Urinary bladder (tissue), 4 donors: ENCODE data around the gene CD79A. TPM values are rescaled to one million over a fixed set of nuclear protein-coding genes. Genes with fewer than 3 reads are reported as not detected.

Experiments
- DNase-seq: peaks from one replicate; pipeline ENCODE4 v3.0.0-alpha.2; 2015; ENCODE audit errors: extremely low spot score
- H3K27ac ChIP-seq: one replicate; pipeline ENCODE4 v1.5.1; 2013; ENCODE audit warnings: low read depth, mild to moderate bottlenecking, moderate library complexity
- H3K36me3 ChIP-seq: one replicate; pipeline ENCODE4 v1.6.1; 2013; ENCODE audit warnings: mild to moderate bottlenecking, moderate library complexity; ENCODE audit not compliant: insufficient read depth
- H3K4me1 ChIP-seq: one replicate; pipeline ENCODE4 v1.6.1; 2013; ENCODE audit warnings: mild to moderate bottlenecking, moderate library complexity; ENCODE audit not compliant: insufficient read depth
- H3K4me3 ChIP-seq: one replicate; pipeline ENCODE4 v1.5.1; 2013; ENCODE audit warnings: low read depth, low read length
- WGBS: extraction: QIAGEN DNeasy Blood & Tissue Kit; methylation state at CpG from one replicate; pipeline ENCODE4 v1.1.7; 2013; 5-methylcytosine and 5-hydroxymethylcytosine counted together
- polyA plus RNA-seq: library from polyadenylated mRNA; stranded (reverse); fragments of 200-250 nt; gene quantifications from one replicate; pipeline ENCODE4 v1.2.3, GENCODE V29; 2013
- total RNA-seq: library from RNA; depleted of rRNA; stranded (reverse); fragments of >200 nt; gene quantifications from one replicate; pipeline ENCODE4 v1.2.3, GENCODE V29; 2014
- donor health status: healthy with polysubstance abuse.
- donor health status: healthy.

CD79A gene
- total and polyA plus RNA-seq, 2 donors = 0.37 to 0.80 TPM

DNA sequence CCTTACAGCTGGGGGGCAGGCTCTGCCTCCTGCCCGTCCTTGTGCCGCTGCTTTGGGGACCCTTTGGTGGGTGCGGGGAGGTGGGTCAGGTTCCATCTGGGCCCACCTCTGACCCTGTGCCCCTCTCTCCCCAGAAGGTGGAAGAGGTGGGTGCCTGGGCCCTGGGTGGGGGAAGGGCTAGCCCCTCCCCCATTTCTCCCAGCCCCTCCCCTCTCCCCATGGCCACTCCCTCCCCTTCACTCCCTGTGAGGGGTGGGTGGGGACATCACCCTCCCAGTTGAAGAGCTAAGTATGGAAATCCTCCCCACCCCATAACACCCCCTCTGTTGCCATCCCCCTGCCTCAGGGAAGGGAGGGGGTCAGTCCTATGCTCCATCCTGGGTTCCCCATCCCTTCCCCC is 20.1 kb downstream of the CD79A start:
- 94% methylated on average over 3 of the region's 3 CpGs for WGBS
- peaks cover 8% of the 10 kb centered on the region for H3K36me3 ChIP-seq

DNA sequence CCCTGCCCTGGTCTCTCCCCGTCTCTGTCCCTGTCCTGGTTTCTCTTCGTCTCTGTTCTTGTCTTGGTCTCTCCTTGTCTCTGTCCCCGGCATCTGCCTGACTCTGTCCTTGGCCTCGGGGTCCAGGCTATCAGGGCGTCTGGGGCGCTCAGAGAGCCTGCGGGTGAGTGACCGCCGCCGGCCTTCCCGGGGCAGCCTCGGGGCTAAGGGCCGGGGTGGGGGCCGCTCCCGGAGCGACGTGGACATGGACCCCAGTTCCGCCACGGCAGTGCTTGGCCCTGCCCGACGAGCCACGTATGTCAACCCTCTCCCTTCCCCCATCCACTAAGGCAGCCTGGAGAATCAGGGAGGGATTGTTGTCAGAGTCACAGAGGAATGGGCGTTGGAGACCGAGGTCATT is 20.7 kb downstream of the CD79A start:
- no peak overlapping the region for H3K27ac ChIP-seq
- no peak overlapping the region for H3K4me3 ChIP-seq
- WGBS = 90% methylated on average over 24 of the region's 24 CpGs
- H3K36me3 ChIP-seq = peaks cover 8% of the 10 kb centered on the region
- no peaks in the 10 kb centered on the region for H3K4me1 ChIP-seq
- DNase-seq = no peak

More for the DNA sequence above, 20.1 kb downstream of the CD79A start:
- Histone ChIP-seq H3K4me3 (no peak overlapping the region), H3K4me1 (no peaks in the 10 kb centered on the region), H3K27ac (no peak overlapping the region)
- no peak for DNase-seq

DNA sequence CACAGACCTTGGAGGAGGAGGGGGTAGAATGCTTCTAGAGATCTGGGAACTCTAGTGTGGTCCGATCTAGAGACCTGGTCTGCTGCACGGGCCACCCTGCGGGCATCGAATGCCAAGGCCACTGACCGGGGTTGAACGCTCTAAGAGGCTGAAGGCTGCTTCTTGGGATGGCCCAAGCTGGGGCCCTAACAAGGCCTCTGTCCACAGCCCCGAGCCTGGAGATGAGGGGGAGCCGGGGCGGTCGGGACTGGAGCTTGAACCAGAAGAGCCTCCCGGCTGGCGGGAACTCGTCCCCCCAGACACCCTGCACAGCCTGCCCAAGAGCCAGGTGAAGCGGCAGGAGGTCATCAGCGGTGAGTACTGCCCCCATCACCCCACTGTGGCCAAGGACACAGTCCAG is 21.2 kb downstream of the CD79A start:
- Histone ChIP-seq H3K4me1 (no peaks in the 10 kb centered on the region), H3K36me3 (peaks cover 8% of the 10 kb centered on the region), H3K27ac (no peak overlapping the region), H3K4me3 (no peak overlapping the region)
- DNase-seq = no peak
- WGBS = 92% methylated on average over 15 of the region's 15 CpGs

DNA sequence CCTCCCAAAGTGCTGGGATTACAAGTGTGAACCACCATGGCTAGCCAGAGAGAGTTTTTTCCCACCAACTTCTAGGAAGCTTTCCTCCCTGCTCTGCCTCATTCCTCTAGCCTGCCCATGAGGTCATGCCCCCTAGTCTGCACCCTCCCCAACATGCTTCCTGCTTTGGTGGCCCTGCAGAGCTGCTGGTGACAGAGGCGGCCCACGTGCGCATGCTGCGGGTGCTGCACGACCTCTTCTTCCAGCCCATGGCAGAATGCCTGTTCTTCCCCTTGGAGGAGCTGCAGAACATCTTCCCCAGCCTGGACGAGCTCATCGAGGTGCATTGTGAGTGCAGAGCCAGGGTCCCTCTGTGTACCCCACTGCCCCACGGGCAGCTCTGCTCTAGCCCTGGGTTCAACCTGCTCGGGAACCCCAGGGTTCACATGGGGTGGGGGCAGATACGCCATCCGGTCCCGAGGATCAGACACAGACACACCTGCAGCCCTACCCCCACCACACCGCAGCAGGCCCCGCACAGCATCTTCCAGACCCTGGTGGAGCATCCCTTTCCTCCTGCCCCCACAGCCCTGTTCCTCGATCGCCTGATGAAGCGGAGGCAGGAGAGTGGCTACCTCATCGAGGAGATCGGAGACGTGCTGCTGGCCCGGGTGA is 24.8 kb downstream of the CD79A start:
- Histone ChIP-seq H3K36me3 (peaks cover 11% of the 10 kb centered on the region), H3K4me3 (no peak overlapping the region)
- 93% methylated on average over 21 of the region's 21 CpGs for WGBS

DNA sequence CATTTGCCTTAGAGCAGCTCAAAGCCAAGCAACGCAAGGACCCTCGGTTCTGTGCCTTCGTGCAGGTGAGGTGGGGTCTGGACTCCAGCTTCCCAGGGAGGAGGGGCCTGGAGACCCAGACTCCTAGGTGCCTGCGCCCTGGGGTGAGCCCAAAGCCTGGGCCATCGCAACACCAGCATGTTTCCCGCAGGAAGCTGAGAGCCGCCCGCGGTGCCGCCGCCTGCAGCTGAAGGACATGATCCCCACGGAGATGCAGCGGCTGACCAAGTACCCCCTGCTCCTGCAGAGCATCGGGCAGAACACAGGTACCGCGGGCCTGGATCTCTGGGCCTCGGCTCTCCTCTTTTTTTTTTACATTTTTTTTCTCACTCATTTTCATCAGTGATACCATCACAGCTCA is 25.5 kb downstream of the CD79A start:
- no peaks in the 10 kb centered on the region for H3K4me1 ChIP-seq
- no peak for DNase-seq
- WGBS = 94% methylated on average over 17 of the region's 17 CpGs

More for the DNA sequence above, 24.8 kb downstream of the CD79A start:
- Histone ChIP-seq H3K4me1 (no peaks in the 10 kb centered on the region), H3K27ac (no peak overlapping the region)
- no peak for DNase-seq

DNA sequence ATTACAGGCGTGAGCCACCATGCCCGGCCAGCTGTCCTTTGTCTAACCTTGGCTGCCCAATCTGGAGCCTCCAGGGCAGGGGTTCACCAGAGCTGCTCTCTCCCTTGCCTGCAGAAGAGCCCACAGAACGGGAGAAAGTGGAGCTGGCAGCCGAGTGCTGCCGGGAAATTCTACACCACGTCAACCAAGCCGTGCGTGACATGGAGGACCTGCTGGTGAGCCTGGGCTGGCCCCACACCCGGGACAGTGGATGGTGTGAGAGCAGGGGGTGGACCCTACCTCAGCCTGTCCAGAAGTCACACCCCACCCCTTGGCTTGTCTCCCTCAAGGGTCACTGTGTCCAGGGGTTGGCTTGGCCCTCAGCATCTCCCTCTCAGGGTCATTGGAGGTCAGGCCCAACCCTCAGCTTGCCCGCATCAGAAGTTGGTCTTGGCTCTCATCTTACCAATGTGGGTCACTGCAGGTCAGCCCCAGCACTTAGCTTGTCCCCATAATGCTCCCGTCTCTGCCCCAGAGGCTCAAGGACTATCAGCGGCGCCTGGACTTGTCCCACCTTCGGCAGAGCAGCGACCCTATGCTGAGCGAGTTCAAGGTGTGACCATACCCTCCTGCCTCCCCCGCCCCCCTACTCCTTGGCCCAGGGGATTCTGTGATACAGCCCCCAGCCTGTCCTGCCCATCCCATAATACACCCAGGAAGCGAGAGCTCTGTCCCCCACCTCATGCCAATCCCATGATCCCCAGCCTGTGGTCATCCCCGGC is 26.3 kb downstream of the CD79A start:
- Histone ChIP-seq H3K27ac (no peak overlapping the region), H3K4me1 (no peaks in the 10 kb centered on the region), H3K36me3 (peaks cover 11% of the 10 kb centered on the region), H3K4me3 (no peak overlapping the region)
- WGBS = 93% methylated on average over 19 of the region's 19 CpGs
- DNase-seq = no peak

More for the DNA sequence above, 25.5 kb downstream of the CD79A start:
- Histone ChIP-seq H3K27ac (no peak overlapping the region), H3K36me3 (peaks cover 11% of the 10 kb centered on the region), H3K4me3 (no peak overlapping the region)

DNA sequence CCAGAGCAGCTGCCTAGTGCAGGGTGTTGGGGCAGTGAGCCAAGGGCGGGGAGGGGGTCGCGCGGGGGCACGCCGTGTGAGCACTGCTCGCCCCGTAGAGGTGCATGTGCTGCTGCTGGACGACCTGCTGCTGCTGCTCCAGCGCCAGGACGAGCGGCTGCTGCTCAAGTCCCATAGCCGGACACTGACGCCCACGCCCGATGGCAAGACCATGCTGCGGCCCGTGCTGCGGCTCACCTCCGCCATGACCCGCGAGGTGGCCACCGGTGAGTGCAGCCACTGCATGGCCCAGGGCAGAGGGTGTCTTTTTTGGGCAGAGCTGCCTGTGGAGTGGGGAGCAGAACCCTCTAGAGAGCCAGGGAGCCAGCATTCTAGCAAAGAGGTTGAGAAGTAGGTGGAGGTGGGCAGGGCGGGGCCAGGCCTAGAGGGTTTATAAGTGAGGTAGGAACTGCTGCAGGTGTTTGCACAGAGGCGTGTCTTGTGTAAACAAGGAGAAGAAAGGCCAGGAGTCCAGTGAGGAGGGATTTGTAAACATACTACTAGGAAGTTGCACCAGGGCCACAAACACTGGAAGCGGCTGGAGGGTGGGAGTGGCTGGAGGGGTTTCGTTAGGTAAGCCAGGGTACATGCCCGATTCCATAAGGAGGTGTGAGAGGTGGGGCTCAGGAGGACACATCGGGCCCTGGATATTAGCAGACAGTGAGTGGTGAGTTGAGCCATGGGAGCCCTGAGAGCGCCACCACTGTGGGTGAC is 27.2 kb downstream of the CD79A start:
- Histone ChIP-seq H3K36me3 (peaks cover 11% of the 10 kb centered on the region), H3K4me3 (no peak overlapping the region), H3K4me1 (no peaks in the 10 kb centered on the region), H3K27ac (no peak overlapping the region)
- 85% methylated on average over 30 of the region's 30 CpGs for WGBS
- DNase-seq = peak; percentile 48

DNA sequence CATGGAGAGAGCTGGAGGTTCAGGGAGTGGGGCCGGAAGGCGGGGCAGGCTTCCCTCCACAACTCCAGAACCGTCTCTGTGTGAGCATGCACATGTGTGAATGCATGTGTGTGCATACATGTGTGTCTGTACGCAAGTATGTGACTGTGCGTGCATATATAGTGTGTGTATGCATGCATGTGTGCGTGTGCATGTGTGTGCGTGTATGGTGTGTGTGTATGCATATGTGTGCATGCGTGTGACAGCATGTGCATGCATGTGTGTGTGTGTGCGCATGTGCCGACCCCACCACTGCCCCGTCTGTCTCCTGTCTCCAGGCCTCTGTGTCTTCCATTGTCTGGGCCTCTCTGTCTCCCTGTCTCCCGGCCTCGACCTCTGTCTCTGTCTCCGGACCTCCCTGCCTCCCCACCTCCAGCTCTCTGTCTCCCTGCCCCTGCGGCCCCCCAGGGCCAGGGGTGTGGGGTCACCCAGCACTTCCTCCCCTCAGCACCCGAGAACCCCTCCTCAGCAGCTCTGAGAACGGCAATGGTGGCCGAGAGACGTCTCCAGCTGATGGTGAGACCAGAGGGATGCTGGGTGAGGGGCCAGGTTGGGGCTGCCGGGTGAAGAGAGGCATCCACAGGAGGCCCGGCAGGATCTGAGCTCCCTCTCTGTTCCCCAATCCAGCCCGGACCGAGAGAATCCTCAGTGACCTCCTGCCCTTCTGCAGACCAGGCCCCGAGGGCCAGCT is 28.4 kb downstream of the CD79A start:
- H3K36me3 ChIP-seq = peaks cover 11% of the 10 kb centered on the region
- WGBS = 86% methylated on average over 24 of the region's 24 CpGs
- no peaks in the 10 kb centered on the region for H3K4me1 ChIP-seq
- no peak for DNase-seq
- H3K27ac ChIP-seq = no peak overlapping the region
- no peak overlapping the region for H3K4me3 ChIP-seq

DNA sequence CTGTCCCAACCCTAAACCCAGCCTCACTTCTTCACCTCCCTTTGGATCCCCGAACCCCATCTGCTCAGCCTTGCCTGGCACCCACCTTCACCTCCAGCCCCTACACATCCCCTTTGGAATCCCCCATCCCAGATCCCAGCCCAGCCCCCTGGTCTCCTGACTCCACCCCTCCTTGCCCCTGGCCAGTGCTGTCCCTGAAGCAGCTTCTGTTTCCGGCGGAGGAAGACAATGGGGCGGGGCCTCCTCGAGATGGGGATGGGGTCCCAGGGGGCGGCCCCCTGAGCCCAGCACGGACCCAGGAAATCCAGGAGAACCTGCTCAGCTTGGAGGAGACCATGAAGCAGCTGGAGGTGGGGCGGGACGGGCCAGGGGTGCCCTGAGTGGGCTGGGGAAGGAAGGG is 29.2 kb downstream of the CD79A start:
- no peak for DNase-seq
- peaks cover 11% of the 10 kb centered on the region for H3K36me3 ChIP-seq
- H3K4me1 ChIP-seq = no peaks in the 10 kb centered on the region
- H3K4me3 ChIP-seq = no peak overlapping the region
- H3K27ac ChIP-seq = no peak overlapping the region
- 73% methylated on average over 9 of the region's 9 CpGs for WGBS

DNA sequence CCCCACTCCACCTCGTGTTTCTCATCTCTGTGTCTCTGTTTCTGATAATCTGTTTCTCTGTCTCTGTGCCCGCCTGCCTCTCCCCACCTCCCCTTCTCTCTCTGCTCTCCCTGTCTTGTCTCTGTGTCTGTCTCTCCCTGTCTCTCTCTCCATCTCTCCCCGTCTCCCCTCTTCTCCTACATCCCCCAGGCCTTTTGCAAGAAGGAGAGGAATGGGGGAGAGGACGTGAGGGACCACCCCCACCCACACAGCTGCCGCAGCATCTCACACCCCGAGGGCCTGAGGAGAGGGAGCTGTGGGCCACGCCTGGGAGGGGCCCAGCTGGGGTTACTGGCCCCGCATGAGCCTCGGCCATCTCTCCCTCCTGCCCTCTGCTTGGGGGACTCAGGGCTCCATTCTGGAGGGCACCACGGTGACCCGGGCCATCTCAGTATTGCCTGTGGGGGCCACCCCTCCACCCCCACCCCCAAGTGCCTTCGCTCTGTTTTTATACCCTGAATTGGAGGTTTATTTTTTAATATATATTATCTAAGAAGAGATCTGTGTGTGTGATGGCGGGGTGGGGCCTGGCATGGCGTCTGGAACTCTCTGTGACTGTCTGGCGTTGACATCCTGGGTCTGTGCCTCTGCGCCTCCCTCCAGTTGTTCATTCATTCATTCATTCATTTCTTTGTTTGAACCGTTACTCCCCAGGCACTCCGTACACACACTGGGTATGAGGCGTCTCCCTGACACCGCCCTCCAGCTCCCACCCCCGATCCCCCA is 30.0 kb downstream of the CD79A start:
- 73% methylated on average over 21 of the region's 21 CpGs for WGBS
- Histone ChIP-seq H3K27ac (no peak overlapping the region), H3K36me3 (peaks cover 9% of the 10 kb centered on the region), H3K4me1 (no peaks in the 10 kb centered on the region), H3K4me3 (no peak overlapping the region)
- no peak for DNase-seq

DNA sequence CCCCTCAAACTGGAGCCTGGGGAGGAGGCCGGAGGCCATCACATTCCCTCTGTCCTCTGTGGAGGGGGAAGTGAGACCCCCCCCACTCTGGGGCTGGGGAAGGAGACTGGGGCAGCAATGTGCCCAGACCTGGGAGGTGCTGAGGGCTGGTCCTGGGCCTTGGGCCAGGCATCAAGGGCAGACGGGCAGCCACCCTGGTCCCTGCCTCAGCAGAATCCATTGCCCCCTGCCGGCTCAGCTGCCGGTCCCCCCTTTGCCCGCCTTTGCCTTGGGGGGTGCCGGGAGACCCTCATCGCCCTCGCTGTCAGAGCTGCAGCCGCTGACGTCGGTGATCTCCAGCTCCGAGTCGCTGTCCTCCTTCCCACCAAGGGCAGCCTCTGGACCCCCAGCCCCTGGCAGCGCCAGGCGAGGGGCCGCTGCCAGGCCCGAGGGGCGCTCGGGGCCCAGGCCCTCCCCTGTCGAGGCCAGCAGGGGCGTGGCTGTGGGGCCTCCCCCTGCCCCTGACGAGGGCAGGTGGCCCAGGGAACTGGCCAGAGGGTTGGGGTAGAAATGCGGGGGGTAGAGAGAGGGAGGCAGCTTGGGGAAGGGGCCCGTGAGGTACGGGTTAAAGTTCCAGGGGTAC is 31.0 kb downstream of the CD79A start:
- peaks cover 6% of the 10 kb centered on the region for H3K36me3 ChIP-seq
- DNase-seq = no peak
- no peaks in the 10 kb centered on the region for H3K4me1 ChIP-seq
- H3K4me3 ChIP-seq = no peak overlapping the region
- 79% methylated on average over 25 of the region's 25 CpGs for WGBS
- H3K27ac ChIP-seq = no peak overlapping the region

DNA sequence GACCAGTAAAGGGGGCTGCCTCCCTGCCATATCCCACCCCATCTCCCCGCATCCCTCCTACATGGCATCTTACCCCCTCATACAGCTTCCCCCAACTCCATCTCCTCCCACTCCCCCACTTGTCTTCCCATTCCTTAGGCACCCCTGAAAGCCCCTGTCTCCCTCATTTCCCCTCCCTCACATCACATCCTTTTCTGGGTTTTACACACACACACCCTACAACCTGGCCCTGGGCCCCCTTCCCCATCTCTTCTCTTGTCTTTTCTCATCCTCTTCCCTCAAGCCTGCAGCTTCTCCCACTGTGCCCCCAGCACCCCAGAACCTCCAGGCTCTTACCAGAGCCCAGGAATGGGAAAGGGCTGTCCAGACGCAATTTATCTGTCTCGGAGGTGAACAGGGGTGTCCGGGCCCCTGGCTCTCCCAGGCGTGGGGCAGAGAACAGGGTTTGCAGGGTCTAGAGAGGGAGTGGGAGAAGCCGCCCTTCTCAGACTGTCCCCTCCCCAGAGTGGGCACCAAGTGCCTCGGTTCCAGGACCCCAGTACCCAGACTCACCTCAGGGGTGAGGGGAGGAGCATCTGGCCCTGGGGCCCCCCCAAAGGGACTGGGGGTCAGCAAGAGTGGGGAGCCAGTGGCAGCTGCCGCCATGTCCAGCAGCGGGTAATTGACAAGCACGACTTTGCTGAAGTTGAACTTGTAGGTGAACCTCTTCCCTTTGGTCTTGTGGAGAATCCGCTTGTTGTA is 31.8 kb downstream of the CD79A start:
- Histone ChIP-seq H3K4me1 (no peaks in the 10 kb centered on the region), H3K27ac (no peak overlapping the region), H3K36me3 (peaks cover 4% of the 10 kb centered on the region), H3K4me3 (no peak overlapping the region)
- 74% methylated on average over 11 of the region's 11 CpGs for WGBS
- no peak for DNase-seq
